Measurements from ENCODE around the gene NCK1.

DNA sequence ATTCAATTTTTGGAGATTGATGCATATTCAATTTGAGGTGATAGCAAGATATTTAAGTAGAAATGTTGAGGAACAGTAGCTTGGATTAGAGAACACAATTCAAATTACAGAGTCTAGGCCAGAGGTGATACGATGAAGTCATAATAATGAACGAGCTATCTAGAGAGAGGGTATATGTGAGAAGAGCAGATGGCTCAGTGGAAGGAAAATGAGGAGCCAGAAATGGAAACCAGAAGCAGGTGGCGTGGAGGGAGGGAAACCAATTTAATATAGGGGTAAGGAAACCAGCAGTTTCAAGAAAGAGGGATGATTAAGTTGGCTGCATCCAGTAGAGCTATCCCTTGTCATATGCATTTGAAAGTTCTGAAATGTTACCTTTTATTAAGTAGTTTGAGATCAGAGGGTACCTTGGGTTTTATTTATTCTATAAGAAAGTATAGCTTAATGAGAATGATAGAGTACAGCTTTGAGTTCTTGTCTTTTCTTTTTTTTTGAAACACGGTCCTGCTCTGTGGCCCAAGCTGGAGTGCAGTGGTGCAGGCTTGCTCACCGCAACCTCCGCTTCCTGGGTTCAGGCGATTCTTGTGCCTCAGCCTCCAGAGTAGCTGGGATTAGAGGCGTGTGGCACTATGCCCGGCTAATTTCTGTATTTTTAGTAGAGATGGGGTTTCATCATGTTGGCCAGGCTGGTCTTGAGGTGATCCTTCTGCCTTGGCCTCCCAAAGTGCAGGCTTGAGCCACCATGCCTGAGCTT lies 22.1 kb downstream of the NCK1 start:
- TF ChIP-seq, protein P1, sequence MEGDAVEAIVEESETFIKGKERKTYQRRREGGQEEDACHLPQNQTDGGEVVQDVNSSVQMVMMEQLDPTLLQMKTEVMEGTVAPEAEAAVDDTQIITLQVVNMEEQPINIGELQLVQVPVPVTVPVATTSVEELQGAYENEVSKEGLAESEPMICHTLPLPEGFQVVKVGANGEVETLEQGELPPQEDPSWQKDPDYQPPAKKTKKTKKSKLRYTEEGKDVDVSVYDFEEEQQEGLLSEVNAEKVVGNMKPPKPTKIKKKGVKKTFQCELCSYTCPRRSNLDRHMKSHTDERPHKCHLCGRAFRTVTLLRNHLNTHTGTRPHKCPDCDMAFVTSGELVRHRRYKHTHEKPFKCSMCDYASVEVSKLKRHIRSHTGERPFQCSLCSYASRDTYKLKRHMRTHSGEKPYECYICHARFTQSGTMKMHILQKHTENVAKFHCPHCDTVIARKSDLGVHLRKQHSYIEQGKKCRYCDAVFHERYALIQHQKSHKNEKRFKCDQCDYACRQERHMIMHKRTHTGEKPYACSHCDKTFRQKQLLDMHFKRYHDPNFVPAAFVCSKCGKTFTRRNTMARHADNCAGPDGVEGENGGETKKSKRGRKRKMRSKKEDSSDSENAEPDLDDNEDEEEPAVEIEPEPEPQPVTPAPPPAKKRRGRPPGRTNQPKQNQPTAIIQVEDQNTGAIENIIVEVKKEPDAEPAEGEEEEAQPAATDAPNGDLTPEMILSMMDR (IDR thresholded peaks at IDR 0.05; ENCODE audit: low read length) = no peak
- TF ChIP-seq EZH2 (IDR thresholded peaks at IDR 0.05; ENCODE audit: borderline replicate concordance, low read length) = no peak
